Activated B cell treated with CpG ODN at 0.5 μM for 24 hours (primary cell): ENCODE data around the gene ELL2. TPM values are rescaled to one million over a fixed set of nuclear protein-coding genes. Genes with fewer than 3 reads are reported as not detected.
A peak's percentile ranks its signal among the peaks of the same experiment; 100 is the strongest.

Experiments used
- ATAC-seq: fragments of 200-7000 bp; cut with Tn5 transposase; one replicate; pipeline ENCODE4 v1.10.0; 2021; ENCODE audit warnings: low read depth, mild to moderate bottlenecking, moderate library complexity
- CTCF ChIA-PET: fragments of 350-600 bp; sonication (Branson Sonifier 250); formaldehyde crosslinking; loops from one replicate; lab custom pipeline; 2021; ENCODE audit warnings: antibody characterized with exemption; lab: Charles Lee
- POLR2A ChIA-PET: fragments of 350-600 bp; sonication (Branson Sonifier 250); formaldehyde crosslinking; loops from one replicate; lab custom pipeline; 2021; ENCODE audit warnings: antibody characterized with exemption; lab: Charles Lee
- DNase-seq: peaks from one replicate; pipeline ENCODE4 v3.0.0; 2022
- H3K27ac Mint-ChIP-seq: one replicate; pipeline ENCODE4 v1.8.0; 2020; ENCODE audit warnings: mixed read lengths
- H3K27me3 Mint-ChIP-seq: one replicate; pipeline ENCODE4 v1.8.0; 2021; ENCODE audit warnings: mixed read lengths
- H3K36me3 Mint-ChIP-seq: one replicate; pipeline ENCODE4 v1.8.0; 2021; ENCODE audit warnings: low read depth, mixed read lengths
- H3K4me1 Mint-ChIP-seq: one replicate; pipeline ENCODE4 v1.8.0; 2021; ENCODE audit warnings: mixed read lengths
- H3K4me3 Mint-ChIP-seq: one replicate; pipeline ENCODE4 v1.8.0; 2020; ENCODE audit warnings: mild to moderate bottlenecking, mixed read lengths
- H3K9me3 Mint-ChIP-seq: one replicate; pipeline ENCODE4 v1.8.0; 2020; ENCODE audit warnings: mixed read lengths
- CTCF ChIP-seq: fragments of 200-600 bp; IDR thresholded peaks from one replicate; pipeline ENCODE4 v1.8.0; 2022; ENCODE audit warnings: antibody characterized with exemption, mild to moderate bottlenecking
- intact Hi-C: fragments of 100-400 bp; cut with micrococcal nuclease; formaldehyde crosslinking; loops from one replicate; pipeline ENCODE4 v1.15.1; 2024
- total RNA-seq: library from RNA; stranded (reverse); gene quantifications from 2 replicates; pipeline ENCODE4 v1.2.3, GENCODE V29; 2022

Gene ELL2
- total RNA-seq, 1 donor from 2014 or later: 56.0 TPM

GRCh38 chr5:95836544-95836943 is 125.1 kb downstream of the ELL2 start:
- intact Hi-C loops: no loop called here
- H3K4me3 Mint-ChIP-seq: peak overlapping the region; percentile 21
- DNase-seq (no peak), ATAC-seq (no peak)
- H3K36me3 Mint-ChIP-seq: no peaks in the 10 kb centered on the region
- ChIA-PET POLR2A (interaction anchor here (1.4 to 9.0 kb wide), 2 partner anchors 15 to 28 kb away, joined by 9 to 233 read pairs; partner anchors contain the start of gene GLRX), CTCF (interaction anchor here (1.2 to 17.6 kb wide), 5 partner anchors 8 to 53 kb away, joined by 3 to 389 read pairs (median 4); no protein-coding TSS in a partner anchor)
- H3K4me1 Mint-ChIP-seq: peaks cover 62% of the 10 kb centered on the region
- TF ChIP-seq CTCF: no peak
- H3K27ac Mint-ChIP-seq: peak overlapping the region; percentile 84
- no peaks in the 10 kb centered on the region for H3K27me3 Mint-ChIP-seq
- no peaks in the 10 kb centered on the region for H3K9me3 Mint-ChIP-seq

- DNase-seq (no peak), ATAC-seq (no peak)
- Mint-ChIP-seq H3K36me3 (no peaks in the 10 kb centered on the region), H3K27ac (peak overlapping the region; percentile 84), H3K4me3 (peak overlapping the region; percentile 92), H3K4me1 (peaks cover 55% of the 10 kb centered on the region), H3K27me3 (no peaks in the 10 kb centered on the region), H3K9me3 (no peaks in the 10 kb centered on the region)
- ChIA-PET POLR2A (interaction anchor here (0.5 to 9.0 kb wide), 7 partner anchors 15 to 100 kb away, joined by 5 to 233 read pairs (median 11); partner anchors contain the start of gene GLRX), CTCF (interaction anchor here (1.2 to 17.6 kb wide), 6 partner anchors 9 to 52 kb away, joined by 3 to 389 read pairs (median 5); partner anchors contain the start of gene GLRX)
- intact Hi-C loops: loop anchor here (1.0 kb wide), 2 partner anchors 7 to 190 kb away; partner anchors contain the start of gene RFESD
- TF ChIP-seq CTCF: no peak
Measured at GRCh38 chr5:95835682-95836385, 125.8 kb downstream of the ELL2 start.

Other genes with a start within 250 kb of the ELL2 start
- gene RHOBTB3, start 230.5 kb downstream of the ELL2 start, total RNA-seq: 3.3 and 5.0 TPM in 2 replicates
- gene GLRX, start 139.1 kb downstream of the ELL2 start, total RNA-seq: 55.4 and 60.2 TPM in 2 replicates